ENCODE results near the gene DISC1. TPM values are rescaled to one million over a fixed set of nuclear protein-coding genes. Genes with fewer than 3 reads are reported as not detected.

The DISC1 gene
- total and polyA plus RNA-seq, 2 experiments from 2014 or later, result 2.1 to 6.5 TPM

DNA sequence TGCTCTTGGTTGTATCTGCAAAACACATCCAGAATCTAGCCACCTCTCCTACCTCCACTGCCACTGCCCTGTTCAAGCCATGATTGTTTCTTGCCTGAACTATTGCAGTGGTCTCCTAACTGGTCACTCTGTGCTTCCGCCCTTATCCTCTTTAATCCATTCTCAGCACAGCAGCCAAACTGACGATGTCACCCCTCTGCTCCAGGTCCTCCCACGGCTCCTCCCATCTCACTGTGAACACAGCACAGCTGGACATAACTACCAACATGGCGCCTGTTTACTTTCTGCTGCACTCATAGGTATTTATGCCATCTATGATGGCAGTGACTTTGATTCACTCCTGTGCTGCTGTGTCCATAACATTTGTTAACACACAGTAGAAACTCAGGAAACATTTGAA is 406.7 kb downstream of the DISC1 start:
- Mint-ChIP-seq H3K27ac (no peak overlapping the region), H3K4me1 (peaks cover 9% of the 10 kb centered on the region), H3K36me3 (ENCODE audit: low read depth) (no peaks in the 10 kb centered on the region), H3K27me3 (ENCODE audit: insufficient read depth, low read depth, poor library complexity) (no peaks in the 10 kb centered on the region), H3K9me3 (peaks cover 4% of the 10 kb centered on the region; the same call in 2 of the 3 replicates), H3K4me3 (no peak overlapping the region)
- Histone ChIP-seq H3K27ac (ENCODE audit: low read depth) (no peak overlapping the region), H4K20me1 (replicated peaks; ENCODE audit: insufficient read depth) (no peaks in the 10 kb centered on the region), H3K4me1 (ENCODE audit: insufficient read depth) (peaks cover 7% of the 10 kb centered on the region; the same call in 1 of the 2 replicates), H2AFZ (no peak overlapping the region), H3K4me3 (no peak overlapping the region), H3K36me3 (ENCODE audit: insufficient read depth) (no peaks in the 10 kb centered on the region; the same call in 1 of the 2 replicates), H3K79me2 (replicated peaks; ENCODE audit: insufficient read depth) (no peaks in the 10 kb centered on the region), H3K27me3 (ENCODE audit: insufficient read depth) (no peaks in the 10 kb centered on the region), H3K4me2 (no peak overlapping the region), H3F3A (replicated peaks; ENCODE audit: low read depth) (peaks cover 6% of the 10 kb centered on the region; the same call in 1 of the 2 replicates), H3K9me2 (ENCODE audit: insufficient read depth) (peaks cover 7% of the 10 kb centered on the region; the same call in 1 of the 2 replicates)
- DNase-seq (ENCODE audit: low spot score) (no peak), ATAC-seq (peak; percentile 58)
- TF ChIP-seq JUNB (IDR thresholded peaks at IDR 0.05; ENCODE audit: unreplicated experiment) (no peak), EZH2phosphoT487 (IDR thresholded peaks at IDR 0.05; ENCODE audit: unreplicated experiment) (no peak), REST (IDR thresholded peaks at IDR 0.05; ENCODE audit: unreplicated experiment) (no peak), ZNF114 (CRISPR knock-in tag; IDR thresholded peaks at IDR 0.05) (no peak), NANOG (IDR thresholded peaks at IDR 0.05; ENCODE audit: borderline replicate concordance) (no peak), EZH2 (IDR thresholded peaks at IDR 0.05; ENCODE audit: low read depth, unreplicated experiment) (no peak), POLR2AphosphoS5 (IDR thresholded peaks at IDR 0.05; ENCODE audit: low read depth) (no peak), STAT1 (IDR thresholded peaks at IDR 0.05; ENCODE audit: unreplicated experiment) (no peak), ZNF331 (CRISPR knock-in tag; IDR thresholded peaks at IDR 0.05; ENCODE audit: low read depth) (no peak), CREB1 (CRISPR knock-in tag; IDR thresholded peaks at IDR 0.05; ENCODE audit: low read depth) (no peak), CTCF (conservative IDR thresholded peaks at IDR 0.05; ENCODE audit: low read depth in 2 of 2) (no peak)
- TF ChIP-seq, protein P1, sequence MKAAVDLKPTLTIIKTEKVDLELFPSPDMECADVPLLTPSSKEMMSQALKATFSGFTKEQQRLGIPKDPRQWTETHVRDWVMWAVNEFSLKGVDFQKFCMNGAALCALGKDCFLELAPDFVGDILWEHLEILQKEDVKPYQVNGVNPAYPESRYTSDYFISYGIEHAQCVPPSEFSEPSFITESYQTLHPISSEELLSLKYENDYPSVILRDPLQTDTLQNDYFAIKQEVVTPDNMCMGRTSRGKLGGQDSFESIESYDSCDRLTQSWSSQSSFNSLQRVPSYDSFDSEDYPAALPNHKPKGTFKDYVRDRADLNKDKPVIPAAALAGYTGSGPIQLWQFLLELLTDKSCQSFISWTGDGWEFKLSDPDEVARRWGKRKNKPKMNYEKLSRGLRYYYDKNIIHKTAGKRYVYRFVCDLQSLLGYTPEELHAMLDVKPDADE (IDR thresholded peaks at IDR 0.05), result no peak
- TF ChIP-seq, protein P2, sequence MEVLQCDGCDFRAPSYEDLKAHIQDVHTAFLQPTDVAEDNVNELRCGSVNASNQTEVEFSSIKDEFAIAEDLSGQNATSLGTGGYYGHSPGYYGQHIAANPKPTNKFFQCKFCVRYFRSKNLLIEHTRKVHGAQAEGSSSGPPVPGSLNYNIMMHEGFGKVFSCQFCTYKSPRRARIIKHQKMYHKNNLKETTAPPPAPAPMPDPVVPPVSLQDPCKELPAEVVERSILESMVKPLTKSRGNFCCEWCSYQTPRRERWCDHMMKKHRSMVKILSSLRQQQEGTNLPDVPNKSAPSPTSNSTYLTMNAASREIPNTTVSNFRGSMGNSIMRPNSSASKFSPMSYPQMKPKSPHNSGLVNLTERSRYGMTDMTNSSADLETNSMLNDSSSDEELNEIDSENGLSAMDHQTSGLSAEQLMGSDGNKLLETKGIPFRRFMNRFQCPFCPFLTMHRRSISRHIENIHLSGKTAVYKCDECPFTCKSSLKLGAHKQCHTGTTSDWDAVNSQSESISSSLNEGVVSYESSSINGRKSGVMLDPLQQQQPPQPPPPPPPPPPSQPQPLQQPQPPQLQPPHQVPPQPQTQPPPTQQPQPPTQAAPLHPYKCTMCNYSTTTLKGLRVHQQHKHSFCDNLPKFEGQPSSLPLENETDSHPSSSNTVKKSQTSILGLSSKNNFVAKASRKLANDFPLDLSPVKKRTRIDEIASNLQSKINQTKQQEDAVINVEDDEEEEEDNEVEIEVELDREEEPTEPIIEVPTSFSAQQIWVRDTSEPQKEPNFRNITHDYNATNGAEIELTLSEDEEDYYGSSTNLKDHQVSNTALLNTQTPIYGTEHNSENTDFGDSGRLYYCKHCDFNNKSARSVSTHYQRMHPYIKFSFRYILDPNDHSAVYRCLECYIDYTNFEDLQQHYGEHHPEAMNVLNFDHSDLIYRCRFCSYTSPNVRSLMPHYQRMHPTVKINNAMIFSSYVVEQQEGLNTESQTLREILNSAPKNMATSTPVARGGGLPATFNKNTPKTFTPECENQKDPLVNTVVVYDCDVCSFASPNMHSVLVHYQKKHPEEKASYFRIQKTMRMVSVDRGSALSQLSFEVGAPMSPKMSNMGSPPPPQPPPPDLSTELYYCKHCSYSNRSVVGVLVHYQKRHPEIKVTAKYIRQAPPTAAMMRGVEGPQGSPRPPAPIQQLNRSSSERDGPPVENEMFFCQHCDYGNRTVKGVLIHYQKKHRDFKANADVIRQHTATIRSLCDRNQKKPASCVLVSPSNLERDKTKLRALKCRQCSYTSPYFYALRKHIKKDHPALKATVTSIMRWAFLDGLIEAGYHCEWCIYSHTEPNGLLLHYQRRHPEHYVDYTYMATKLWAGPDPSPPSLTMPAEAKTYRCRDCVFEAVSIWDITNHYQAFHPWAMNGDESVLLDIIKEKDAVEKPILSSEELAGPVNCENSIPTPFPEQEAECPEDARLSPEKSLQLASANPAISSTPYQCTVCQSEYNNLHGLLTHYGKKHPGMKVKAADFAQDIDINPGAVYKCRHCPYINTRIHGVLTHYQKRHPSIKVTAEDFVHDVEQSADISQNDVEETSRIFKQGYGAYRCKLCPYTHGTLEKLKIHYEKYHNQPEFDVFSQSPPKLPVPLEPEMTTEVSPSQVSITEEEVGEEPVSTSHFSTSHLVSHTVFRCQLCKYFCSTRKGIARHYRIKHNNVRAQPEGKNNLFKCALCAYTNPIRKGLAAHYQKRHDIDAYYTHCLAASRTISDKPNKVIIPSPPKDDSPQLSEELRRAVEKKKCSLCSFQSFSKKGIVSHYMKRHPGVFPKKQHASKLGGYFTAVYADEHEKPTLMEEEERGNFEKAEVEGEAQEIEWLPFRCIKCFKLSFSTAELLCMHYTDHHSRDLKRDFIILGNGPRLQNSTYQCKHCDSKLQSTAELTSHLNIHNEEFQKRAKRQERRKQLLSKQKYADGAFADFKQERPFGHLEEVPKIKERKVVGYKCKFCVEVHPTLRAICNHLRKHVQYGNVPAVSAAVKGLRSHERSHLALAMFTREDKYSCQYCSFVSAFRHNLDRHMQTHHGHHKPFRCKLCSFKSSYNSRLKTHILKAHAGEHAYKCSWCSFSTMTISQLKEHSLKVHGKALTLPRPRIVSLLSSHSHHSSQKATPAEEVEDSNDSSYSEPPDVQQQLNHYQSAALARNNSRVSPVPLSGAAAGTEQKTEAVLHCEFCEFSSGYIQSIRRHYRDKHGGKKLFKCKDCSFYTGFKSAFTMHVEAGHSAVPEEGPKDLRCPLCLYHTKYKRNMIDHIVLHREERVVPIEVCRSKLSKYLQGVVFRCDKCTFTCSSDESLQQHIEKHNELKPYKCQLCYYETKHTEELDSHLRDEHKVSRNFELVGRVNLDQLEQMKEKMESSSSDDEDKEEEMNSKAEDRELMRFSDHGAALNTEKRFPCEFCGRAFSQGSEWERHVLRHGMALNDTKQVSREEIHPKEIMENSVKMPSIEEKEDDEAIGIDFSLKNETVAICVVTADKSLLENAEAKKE (CRISPR knock-in tag; IDR thresholded peaks at IDR 0.05), result no peak
